HCT116 (cell line): Measurements from ENCODE around the gene KRT2. TPM values are rescaled to one million over a fixed set of nuclear protein-coding genes. Genes with fewer than 3 reads are reported as not detected.

Source experiments
- ATAC-seq: fragments of 200-7000 bp; cut with Tn5 transposase; 2 replicates; pipeline ENCODE4 v1.9.1; 2020; ENCODE audit warnings: mild to moderate bottlenecking, moderate library complexity
- BruUV-seq: library from RNA; stranded (reverse); fragments of 400-500 nt; replicated peaks from 2 replicates; lab custom pipeline; 2021; lab: Mats Ljungman, UMichigan
- CTCF ChIA-PET: fragments of 300-600 bp; sonication (Branson Sonifier 250); formaldehyde crosslinking; loops from one replicate; lab custom pipeline; 2021; ENCODE audit warnings: antibody characterized with exemption; lab: Charles Lee
- POLR2A ChIA-PET: fragments of 300-600, 350-600 bp; sonication (Branson Sonifier 250); formaldehyde crosslinking; loops from one replicate; lab custom pipeline; 2021; ENCODE audit warnings: antibody characterized with exemption; lab: Charles Lee
- RAD21 ChIA-PET, 2 experiments: fragments of 300-600 bp; sonication (Branson Sonifier 250); formaldehyde crosslinking; loops; one replicate each; lab custom pipeline; 2023; ENCODE audit warnings: low total read pairs in 2 of 2; ENCODE audit not compliant: uncharacterized antibody in 2 of 2, unreplicated experiment in 2 of 2, low non-redundant PET in 1 of 2; lab: Charles Lee
- DNase-seq: peaks from one replicate; pipeline ENCODE4 v3.0.0-alpha.2; 2010; ENCODE audit warnings: low read depth, low spot score
- H2AFZ ChIP-seq: fragments of 200-600 bp; shearing (Covaris generic), sonication (generic); 2 replicates; pipeline ENCODE4 v1.6.1; 2017; ENCODE audit warnings: low read depth, mixed run types, mixed read lengths, antibody characterized with exemption, low read length; ENCODE audit not compliant: poor library complexity, severe bottlenecking
- H3K27ac ChIP-seq: 2 replicates; pipeline ENCODE4 v1.5.1; 2012; ENCODE audit warnings: low read depth, low read length
- H3K27me3 ChIP-seq: fragments of 200-600 bp; sonication (generic); 2 replicates; pipeline ENCODE4 v1.6.1; 2016; ENCODE audit warnings: mixed run types, low read length, mixed read lengths; ENCODE audit not compliant: insufficient read depth
- H3K36me3 ChIP-seq, 2 experiments: fragments of 200-500 bp in 1 of 2; fragments of 200-600 bp in 1 of 2; sonication (Bioruptor generic) in 1 of 2; sonication (generic) in 1 of 2; 2 replicates each; pipeline versions ENCODE4 v1.5.1 to v1.6.1; 2014 to 2016; ENCODE audit warnings: low read length in 2 of 2, inconsistent platforms in 1 of 2, mixed read lengths in 1 of 2, mixed run types in 1 of 2; ENCODE audit not compliant: insufficient read depth in 2 of 2, control insufficient read depth in 1 of 2
- H3K4me1 ChIP-seq, 2 experiments: fragments of 200-600 bp in 1 of 2; sonication (generic) in 1 of 2; 2 replicates each; pipeline versions ENCODE4 v1.5.1 to v1.6.1; 2012 to 2017; ENCODE audit warnings: low read length in 2 of 2, inconsistent platforms in 1 of 2, mild to moderate bottlenecking in 1 of 2, mixed read lengths in 1 of 2, mixed run types in 1 of 2, moderate library complexity in 1 of 2; ENCODE audit not compliant: insufficient read depth in 2 of 2, control insufficient read depth in 1 of 2
- H3K4me2 ChIP-seq: fragments of 200-600 bp; sonication (generic); 2 replicates; pipeline ENCODE4 v1.6.1; 2017; ENCODE audit warnings: mixed run types, low read length, mixed read lengths
- H3K4me3 ChIP-seq, 2 experiments: fragments of 200-600 bp in 1 of 2; sonication (generic) in 1 of 2; replicated peaks in 1 of 2; 2 replicates each; pipeline ENCODE4 v1.5.1; 2011 to 2016; ENCODE audit warnings: low read length in 2 of 2, control low read depth in 1 of 2, low read depth in 1 of 2, mild to moderate bottlenecking in 1 of 2, mixed read lengths in 1 of 2, mixed run types in 1 of 2
- H3K79me2 ChIP-seq: fragments of 200-600 bp; sonication (generic); 2 replicates; pipeline ENCODE4 v1.6.1; 2017; ENCODE audit warnings: mild to moderate bottlenecking, mixed run types, low read length, moderate library complexity, mixed read lengths; ENCODE audit not compliant: insufficient read depth
- H3K9ac ChIP-seq: fragments of 200-600 bp; sonication (generic); 2 replicates; pipeline ENCODE4 v1.6.1; 2016; ENCODE audit warnings: low read length, mixed read lengths
- H3K9me2 ChIP-seq: fragments of 200-600 bp; sonication (generic), shearing (Covaris generic); 2 replicates; pipeline ENCODE4 v1.6.1; 2017; ENCODE audit warnings: mixed run types, mild to moderate bottlenecking, moderate library complexity; ENCODE audit not compliant: insufficient read depth
- H3K9me3 ChIP-seq, 2 experiments: fragments of 200-500 bp in 1 of 2; fragments of 200-600 bp in 1 of 2; sonication (Bioruptor generic) in 1 of 2; sonication (generic) in 1 of 2; 2 replicates each; pipeline ENCODE4 v1.6.1; 2014 to 2017; ENCODE audit warnings: low read length in 2 of 2, mixed read lengths in 2 of 2, inconsistent platforms in 1 of 2, low read depth in 1 of 2, mild to moderate bottlenecking in 1 of 2, mixed run types in 1 of 2, moderate library complexity in 1 of 2; ENCODE audit not compliant: control insufficient read depth in 1 of 2, insufficient read depth in 1 of 2
- H4K20me1 ChIP-seq: fragments of 200-600 bp; sonication (generic), shearing (Covaris generic); 2 replicates; pipeline ENCODE4 v1.6.1; 2017; ENCODE audit warnings: mixed run types, mild to moderate bottlenecking, moderate library complexity; ENCODE audit not compliant: insufficient read depth
- EGR1 ChIP-seq: IDR thresholded peaks from 2 replicates; pipeline ENCODE4 v1.6.1; 2012; ENCODE audit warnings: low read depth
- EZH2phosphoT487 ChIP-seq: fragments of 200-600 bp; IDR thresholded peaks from 2 replicates; pipeline ENCODE4 v1.6.1; 2018; ENCODE audit warnings: antibody characterized with exemption, borderline replicate concordance
- FOSL1 ChIP-seq: IDR thresholded peaks from 2 replicates; pipeline ENCODE4 v1.6.1; 2012; ENCODE audit warnings: low read depth
- JUND ChIP-seq: IDR thresholded peaks from 2 replicates; pipeline ENCODE4 v1.6.1; 2012
- POLR2A ChIP-seq: IDR thresholded peaks from 2 replicates; pipeline ENCODE4 v1.7.0; 2011; ENCODE audit warnings: borderline replicate concordance; ENCODE audit not compliant: insufficient read depth, insufficient read length; ENCODE audit errors: extremely low read depth
- RAD21 ChIP-seq: IDR thresholded peaks from 2 replicates; pipeline ENCODE4 v1.6.1; 2012; ENCODE audit warnings: low read depth, mild to moderate bottlenecking
- SRF ChIP-seq: IDR thresholded peaks from 2 replicates; pipeline ENCODE4 v1.6.1; 2012; ENCODE audit warnings: low read depth
- YY1 ChIP-seq: IDR thresholded peaks from 2 replicates; pipeline ENCODE4 v1.6.1; 2011; ENCODE audit warnings: low read length, low read depth, moderate library complexity, mild to moderate bottlenecking; ENCODE audit not compliant: insufficient replicate concordance; ENCODE audit errors: extremely low read depth
- intact Hi-C: fragments of 100-400 bp; cut with micrococcal nuclease; formaldehyde crosslinking; loops from 2 replicates; pipeline ENCODE4 v1.10.0; 2022
- total RNA-seq: library from RNA; stranded (reverse); gene quantifications from one replicate; pipeline ENCODE4 v1.2.1, GENCODE V29; 2021; ENCODE audit not compliant: unreplicated experiment
- TF ChIP-seq, protein P1 (sequence below): IDR thresholded peaks from 2 replicates; pipeline ENCODE4 v1.6.1; 2012
- TF ChIP-seq, protein P2 (sequence below), 3 experiments: fragments of 200-600 bp in 1 of 3; sonication (generic) in 1 of 3; IDR thresholded peaks in 2 of 3; conservative IDR thresholded peaks in 1 of 3; 2 replicates each; pipeline ENCODE4 v1.5.1; 2012 to 2017; ENCODE audit warnings: low read depth in 2 of 3, low read length in 2 of 3, antibody characterized with exemption in 1 of 3, borderline replicate concordance in 1 of 3, control low read depth in 1 of 3, mild to moderate bottlenecking in 1 of 3, mixed read lengths in 1 of 3, mixed run types in 1 of 3, moderate library complexity in 1 of 3; ENCODE audit not compliant: insufficient read depth in 1 of 3
- TF ChIP-seq, protein P3 (sequence below): IDR thresholded peaks from 2 replicates; pipeline ENCODE4 v1.6.1; 2012; ENCODE audit warnings: low read depth

Gene KRT2
- total RNA-seq, 1 experiment from 2014 or later: not detected

DNA sequence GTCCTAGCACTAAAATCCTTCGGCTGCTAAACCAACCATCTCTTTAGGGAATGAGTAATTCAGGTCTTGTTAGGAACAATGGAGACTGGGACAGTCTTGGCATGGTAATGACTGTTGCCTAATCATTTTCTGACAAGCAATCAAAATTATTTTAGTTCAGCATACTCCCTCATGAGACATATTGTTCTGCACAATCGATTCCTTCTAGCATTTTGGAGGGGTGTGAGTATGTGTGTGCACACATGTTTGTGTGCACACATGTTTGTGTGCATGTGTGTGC lies 30.3 kb upstream of the KRT2 start (continued):
- TF ChIP-seq, protein P1, sequence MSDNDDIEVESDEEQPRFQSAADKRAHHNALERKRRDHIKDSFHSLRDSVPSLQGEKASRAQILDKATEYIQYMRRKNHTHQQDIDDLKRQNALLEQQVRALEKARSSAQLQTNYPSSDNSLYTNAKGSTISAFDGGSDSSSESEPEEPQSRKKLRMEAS: no peak
- no peak for TF ChIP-seq EGR1
- no peak for TF ChIP-seq POLR2A
- no peak for TF ChIP-seq RAD21
- TF ChIP-seq, protein P2, sequence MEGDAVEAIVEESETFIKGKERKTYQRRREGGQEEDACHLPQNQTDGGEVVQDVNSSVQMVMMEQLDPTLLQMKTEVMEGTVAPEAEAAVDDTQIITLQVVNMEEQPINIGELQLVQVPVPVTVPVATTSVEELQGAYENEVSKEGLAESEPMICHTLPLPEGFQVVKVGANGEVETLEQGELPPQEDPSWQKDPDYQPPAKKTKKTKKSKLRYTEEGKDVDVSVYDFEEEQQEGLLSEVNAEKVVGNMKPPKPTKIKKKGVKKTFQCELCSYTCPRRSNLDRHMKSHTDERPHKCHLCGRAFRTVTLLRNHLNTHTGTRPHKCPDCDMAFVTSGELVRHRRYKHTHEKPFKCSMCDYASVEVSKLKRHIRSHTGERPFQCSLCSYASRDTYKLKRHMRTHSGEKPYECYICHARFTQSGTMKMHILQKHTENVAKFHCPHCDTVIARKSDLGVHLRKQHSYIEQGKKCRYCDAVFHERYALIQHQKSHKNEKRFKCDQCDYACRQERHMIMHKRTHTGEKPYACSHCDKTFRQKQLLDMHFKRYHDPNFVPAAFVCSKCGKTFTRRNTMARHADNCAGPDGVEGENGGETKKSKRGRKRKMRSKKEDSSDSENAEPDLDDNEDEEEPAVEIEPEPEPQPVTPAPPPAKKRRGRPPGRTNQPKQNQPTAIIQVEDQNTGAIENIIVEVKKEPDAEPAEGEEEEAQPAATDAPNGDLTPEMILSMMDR (IDR thresholded peaks at IDR 0.05 in 2 of 3, conservative IDR thresholded peaks at IDR 0.05 in 1 of 3; ENCODE audit: borderline replicate concordance in 1 of 3, insufficient read depth in 1 of 3, low read depth in 2 of 3, low read length in 2 of 3): no peak
- TF ChIP-seq, all 23 proteins: peak for 0

DNA sequence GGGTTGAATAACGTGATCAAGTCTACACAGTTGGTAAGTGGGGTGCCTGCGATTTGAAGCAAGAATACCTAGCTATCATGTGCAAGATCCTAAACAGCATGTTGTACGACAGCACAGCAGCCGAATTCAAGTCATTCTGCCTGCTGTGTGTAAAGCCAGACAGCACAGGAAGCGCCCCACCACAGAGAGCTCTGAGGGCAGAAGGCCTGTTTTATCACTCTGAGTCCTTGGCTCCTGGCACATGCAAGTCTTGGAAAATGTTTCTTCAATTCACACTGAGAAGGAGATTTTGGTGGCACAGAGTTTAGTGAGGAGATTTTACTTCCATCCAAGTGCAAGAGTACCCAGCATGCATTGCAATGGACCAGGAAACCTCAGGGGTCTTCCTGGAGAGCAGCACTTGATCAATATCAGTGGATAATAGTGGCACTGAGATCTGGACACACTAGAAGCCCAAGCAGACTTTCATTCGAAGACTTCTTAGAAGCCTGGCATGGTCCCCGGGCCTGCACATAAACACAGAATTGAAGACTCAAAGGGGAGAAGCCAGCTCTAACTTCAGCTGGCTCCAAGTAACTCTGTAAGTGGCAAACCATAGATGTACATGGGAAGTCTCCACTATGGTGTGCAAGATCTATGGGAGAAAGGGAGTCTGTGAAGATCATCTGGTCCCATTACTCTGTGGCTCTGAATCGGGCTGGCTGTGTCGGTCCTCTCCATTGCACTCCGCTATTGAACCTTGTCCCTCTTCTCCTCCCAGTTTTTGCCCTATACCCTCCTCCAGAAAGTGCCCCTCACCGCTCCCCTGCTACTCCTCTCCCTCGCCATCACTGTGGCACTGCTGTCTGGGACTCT lies 29.7 kb upstream of the KRT2 start:
- no peak overlapping the region for H3K4me2 ChIP-seq
- H3K27ac ChIP-seq: no peak overlapping the region
- no peaks in the 10 kb centered on the region for H3K79me2 ChIP-seq
- peaks cover 24% of the 10 kb centered on the region for H3K27me3 ChIP-seq
- ChIA-PET RAD21 (no interaction called here), CTCF (no interaction called here), POLR2A (no interaction called here)
- no peaks in the 10 kb centered on the region for H3K9me3 ChIP-seq
- no peaks in the 10 kb centered on the region for H3K9me2 ChIP-seq
- H3K4me3 ChIP-seq: no peak overlapping the region
- no peaks in the 10 kb centered on the region for H3K36me3 ChIP-seq
- H3K9ac ChIP-seq: no peak overlapping the region
- H4K20me1 ChIP-seq: no peaks in the 10 kb centered on the region
- H2AFZ ChIP-seq: no peak overlapping the region
- no peaks in the 10 kb centered on the region for H3K4me1 ChIP-seq
- TF ChIP-seq YY1 (no peak), FOSL1 (no peak), JUND (no peak), EZH2phosphoT487 (no peak), SRF (no peak)
- TF ChIP-seq, protein P3, sequence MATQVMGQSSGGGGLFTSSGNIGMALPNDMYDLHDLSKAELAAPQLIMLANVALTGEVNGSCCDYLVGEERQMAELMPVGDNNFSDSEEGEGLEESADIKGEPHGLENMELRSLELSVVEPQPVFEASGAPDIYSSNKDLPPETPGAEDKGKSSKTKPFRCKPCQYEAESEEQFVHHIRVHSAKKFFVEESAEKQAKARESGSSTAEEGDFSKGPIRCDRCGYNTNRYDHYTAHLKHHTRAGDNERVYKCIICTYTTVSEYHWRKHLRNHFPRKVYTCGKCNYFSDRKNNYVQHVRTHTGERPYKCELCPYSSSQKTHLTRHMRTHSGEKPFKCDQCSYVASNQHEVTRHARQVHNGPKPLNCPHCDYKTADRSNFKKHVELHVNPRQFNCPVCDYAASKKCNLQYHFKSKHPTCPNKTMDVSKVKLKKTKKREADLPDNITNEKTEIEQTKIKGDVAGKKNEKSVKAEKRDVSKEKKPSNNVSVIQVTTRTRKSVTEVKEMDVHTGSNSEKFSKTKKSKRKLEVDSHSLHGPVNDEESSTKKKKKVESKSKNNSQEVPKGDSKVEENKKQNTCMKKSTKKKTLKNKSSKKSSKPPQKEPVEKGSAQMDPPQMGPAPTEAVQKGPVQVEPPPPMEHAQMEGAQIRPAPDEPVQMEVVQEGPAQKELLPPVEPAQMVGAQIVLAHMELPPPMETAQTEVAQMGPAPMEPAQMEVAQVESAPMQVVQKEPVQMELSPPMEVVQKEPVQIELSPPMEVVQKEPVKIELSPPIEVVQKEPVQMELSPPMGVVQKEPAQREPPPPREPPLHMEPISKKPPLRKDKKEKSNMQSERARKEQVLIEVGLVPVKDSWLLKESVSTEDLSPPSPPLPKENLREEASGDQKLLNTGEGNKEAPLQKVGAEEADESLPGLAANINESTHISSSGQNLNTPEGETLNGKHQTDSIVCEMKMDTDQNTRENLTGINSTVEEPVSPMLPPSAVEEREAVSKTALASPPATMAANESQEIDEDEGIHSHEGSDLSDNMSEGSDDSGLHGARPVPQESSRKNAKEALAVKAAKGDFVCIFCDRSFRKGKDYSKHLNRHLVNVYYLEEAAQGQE: no peak
- TF ChIP-seq, protein P2 (IDR thresholded peaks at IDR 0.05 in 2 of 3, conservative IDR thresholded peaks at IDR 0.05 in 1 of 3; ENCODE audit: borderline replicate concordance in 1 of 3, insufficient read depth in 1 of 3, low read depth in 2 of 3, low read length in 2 of 3): no peak
- TF ChIP-seq, protein P1: no peak
- ATAC-seq (no peak), DNase-seq (no peak)
- intact Hi-C loops: no loop called here
- BruUV-seq: no TSS peak
